GM19099 (cell line): ENCODE measurements around the gene GLYATL1B.
"Not testable (repeated sequence)": the region's sequence is repeated elsewhere in the genome, so short reads cannot be mapped to it uniquely, and the experiment has no call there.

Experiments
- POLR2A ChIP-seq: IDR thresholded peaks from 3 replicates; pipeline ENCODE4 v1.6.1; 2011; ENCODE audit warnings: low read depth; ENCODE audit not compliant: insufficient read length; ENCODE audit errors: extremely low read depth

Gene GLYATL1B

GRCh38 chr11:59086007-59086406 lies at the start of gene GLYATL1B:
Gene GLYATL1B (plus strand): TSS chr11:59086307. CDS start chr11:59086307, 0 bp downstream.
- not testable (repeated sequence) for TF ChIP-seq POLR2A

DNA sequence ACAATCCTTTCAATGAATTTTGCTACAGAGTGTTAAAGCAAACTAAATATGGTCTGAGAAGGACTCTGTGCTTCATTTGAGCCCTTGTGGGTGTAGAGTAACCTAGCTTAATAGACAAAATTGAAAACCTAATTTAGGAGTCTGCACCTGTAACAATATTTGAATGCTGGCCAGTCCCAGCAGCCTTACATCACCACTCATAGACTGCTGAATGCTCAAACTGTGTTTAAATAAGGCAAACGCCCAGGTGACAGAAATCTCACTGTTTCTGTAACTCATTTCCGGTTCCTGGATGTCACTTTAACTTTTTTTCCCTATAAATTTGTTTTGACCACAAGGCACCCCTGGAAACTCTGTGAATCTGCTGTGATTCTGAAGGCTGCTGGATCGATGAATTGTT lies 45.5 kb upstream of the GLYATL1B start:
- TF ChIP-seq POLR2A = no peak

- no peak for TF ChIP-seq POLR2A
These were observed 32.7 kb upstream of the GLYATL1B start for GRCh38 chr11:59053387-59053786.

GRCh38 chr11:59062602-59063529 lies 23.2 kb upstream of the GLYATL1B start:
- no peak for TF ChIP-seq POLR2A

GRCh38 chr11:59069087-59069486 lies 17.0 kb upstream of the GLYATL1B start:
- no peak for TF ChIP-seq POLR2A

GRCh38 chr11:59076876-59077571 lies 9.1 kb upstream of the GLYATL1B start:
- no peak for TF ChIP-seq POLR2A

GRCh38 chr11:59078435-59078834 lies 7.7 kb upstream of the GLYATL1B start:
- no peak for TF ChIP-seq POLR2A

DNA sequence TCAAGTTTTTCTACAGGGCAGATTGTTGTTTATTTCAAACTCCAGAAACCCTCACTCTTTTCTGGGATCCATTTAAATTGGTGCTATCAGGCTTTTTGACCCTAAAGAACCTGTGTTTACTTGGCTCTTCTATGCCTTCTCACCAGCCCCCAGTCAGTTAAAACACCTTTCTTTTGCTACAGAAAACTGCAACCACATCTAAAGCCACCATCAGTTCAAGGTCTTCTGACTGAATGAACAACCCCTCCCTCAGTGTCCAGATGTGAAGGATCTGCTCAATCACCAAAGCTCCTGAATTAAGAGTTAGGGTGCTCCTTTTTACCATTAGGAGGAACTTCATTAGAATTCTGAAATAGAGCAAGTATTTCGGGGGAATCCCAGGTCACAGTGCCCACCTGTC lies 7.0 kb upstream of the GLYATL1B start:
- TF ChIP-seq POLR2A = no peak

- TF ChIP-seq POLR2A = no peak
These were observed 2.1 kb downstream of the GLYATL1B start for GRCh38 chr11:59088162-59088561.

- TF ChIP-seq POLR2A = no peak
These were observed 11.1 kb downstream of the GLYATL1B start for GRCh38 chr11:59097113-59097708.

DNA sequence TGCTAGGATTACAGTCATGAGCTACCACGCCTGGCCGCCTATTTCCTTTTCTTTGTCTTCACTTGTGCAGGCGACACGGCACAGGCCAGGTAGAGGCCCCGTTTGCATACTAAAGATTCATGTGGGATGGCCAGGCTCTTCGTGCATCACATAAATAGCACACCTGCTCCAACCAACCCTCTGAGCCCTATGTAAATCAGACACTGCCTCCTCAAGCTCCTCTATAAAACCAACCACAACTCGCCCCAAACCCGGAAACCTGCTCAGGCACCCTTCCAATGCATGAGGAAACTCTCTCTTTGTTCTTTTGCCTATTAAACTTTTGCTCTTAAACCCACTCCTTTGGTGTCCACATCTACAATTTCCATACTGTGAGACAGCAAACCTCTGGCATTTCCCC lies 11.8 kb downstream of the GLYATL1B start:
- TF ChIP-seq POLR2A = peak; percentile 33

DNA sequence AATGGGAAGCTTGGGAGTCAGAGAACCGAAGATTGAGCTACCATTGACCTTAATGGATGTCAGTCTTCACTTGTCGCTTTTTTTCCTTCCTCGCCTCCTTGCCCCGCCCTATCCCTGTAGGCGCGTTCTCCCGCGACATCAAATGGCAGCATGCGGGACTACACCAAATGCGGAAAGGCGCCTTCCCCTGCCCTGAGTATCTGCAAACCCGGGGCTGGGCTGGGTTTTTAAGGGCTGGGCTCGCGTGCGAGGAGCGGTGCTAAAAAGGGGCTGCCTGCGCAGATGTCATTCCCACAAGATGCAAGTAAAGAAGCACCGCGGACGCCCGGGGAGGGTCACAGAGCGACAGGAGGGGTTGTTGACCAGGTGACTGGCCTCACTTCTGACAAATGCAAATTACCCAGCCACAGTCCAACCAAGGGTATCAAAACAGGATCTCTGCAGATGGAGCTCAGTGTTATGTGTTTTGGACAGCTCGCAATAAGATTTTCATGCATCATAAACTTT lies 16.2 kb downstream of the GLYATL1B start:
- TF ChIP-seq POLR2A = no peak

- peak; percentile 86 for TF ChIP-seq POLR2A
These were observed 20.5 kb downstream of the GLYATL1B start, which contains the start of gene FAM111B for GRCh38 chr11:59106363-59107336. Gene FAM111B (plus strand): TSS chr11:59107237. CDS start chr11:59109626, 2,389 bp downstream.

DNA sequence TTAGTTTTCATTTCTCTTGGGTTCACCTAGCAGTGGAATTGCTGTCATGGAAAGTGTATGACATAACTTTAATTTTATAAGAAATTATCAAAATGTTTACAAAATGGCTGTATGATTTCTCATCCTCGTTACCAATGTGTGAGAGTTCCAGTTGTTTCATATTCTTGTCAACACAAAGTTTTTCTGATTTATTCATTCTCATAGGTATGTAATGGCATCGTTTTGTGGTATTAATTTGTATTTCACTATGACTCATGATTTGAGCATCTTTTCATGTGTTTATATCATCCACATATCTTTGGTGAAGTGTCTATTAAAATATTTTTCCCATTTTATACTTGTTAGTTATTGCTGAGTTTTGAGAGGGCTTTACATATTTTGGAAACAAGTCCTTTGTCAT lies 26.4 kb downstream of the GLYATL1B start:
- no peak for TF ChIP-seq POLR2A
